Epithelial cell of proximal tubule (primary cell): Measurements from ENCODE around the gene KRT80. TPM values are rescaled to one million over a fixed set of nuclear protein-coding genes. Genes with fewer than 3 reads are reported as not detected.
A peak's percentile ranks its signal among the peaks of the same experiment; 100 is the strongest.

ENCODE experiments used
- DNase-seq: peaks from one replicate; pipeline ENCODE4 v3.0.0-alpha.2; 2011; ENCODE audit warnings: low read depth
- H3K4me3 ChIP-seq: 2 replicates; pipeline ENCODE4 v1.5.1; 2011; ENCODE audit warnings: low read depth, mild to moderate bottlenecking, low read length
- total RNA-seq: library from RNA; depleted of rRNA; stranded (reverse); fragments of >200 nt; gene quantifications from 2 replicates; pipeline ENCODE4 v1.2.3, GENCODE V29; 2015
- TF ChIP-seq, protein P1 (sequence below): conservative IDR thresholded peaks from 2 replicates; pipeline ENCODE4 v1.5.1; 2012; ENCODE audit warnings: low read depth, mild to moderate bottlenecking, low read length

The KRT80 gene
- total RNA-seq, 1 donor from 2014 or later: 18.0 TPM

DNA sequence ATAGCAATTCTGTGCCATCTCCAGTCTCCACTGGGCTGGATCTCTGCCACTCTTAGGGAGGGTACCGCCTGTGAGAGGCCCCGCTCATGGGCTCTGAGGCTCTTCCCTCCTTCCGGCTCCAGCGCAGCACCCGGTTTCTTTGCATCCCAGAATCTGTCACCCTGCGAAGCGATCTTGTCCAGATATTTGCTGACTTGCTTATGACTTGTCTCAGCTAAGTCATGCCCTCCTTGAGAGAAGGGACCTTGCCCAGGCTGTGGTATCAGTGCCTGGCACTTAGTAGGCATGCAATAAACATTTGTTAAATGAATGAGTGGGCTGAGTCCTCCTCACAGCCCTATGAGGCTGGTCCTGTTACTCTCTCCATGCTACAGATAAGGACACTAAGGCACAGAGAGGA is 13.4 kb downstream of the KRT80 start:
- TF ChIP-seq, protein P1, sequence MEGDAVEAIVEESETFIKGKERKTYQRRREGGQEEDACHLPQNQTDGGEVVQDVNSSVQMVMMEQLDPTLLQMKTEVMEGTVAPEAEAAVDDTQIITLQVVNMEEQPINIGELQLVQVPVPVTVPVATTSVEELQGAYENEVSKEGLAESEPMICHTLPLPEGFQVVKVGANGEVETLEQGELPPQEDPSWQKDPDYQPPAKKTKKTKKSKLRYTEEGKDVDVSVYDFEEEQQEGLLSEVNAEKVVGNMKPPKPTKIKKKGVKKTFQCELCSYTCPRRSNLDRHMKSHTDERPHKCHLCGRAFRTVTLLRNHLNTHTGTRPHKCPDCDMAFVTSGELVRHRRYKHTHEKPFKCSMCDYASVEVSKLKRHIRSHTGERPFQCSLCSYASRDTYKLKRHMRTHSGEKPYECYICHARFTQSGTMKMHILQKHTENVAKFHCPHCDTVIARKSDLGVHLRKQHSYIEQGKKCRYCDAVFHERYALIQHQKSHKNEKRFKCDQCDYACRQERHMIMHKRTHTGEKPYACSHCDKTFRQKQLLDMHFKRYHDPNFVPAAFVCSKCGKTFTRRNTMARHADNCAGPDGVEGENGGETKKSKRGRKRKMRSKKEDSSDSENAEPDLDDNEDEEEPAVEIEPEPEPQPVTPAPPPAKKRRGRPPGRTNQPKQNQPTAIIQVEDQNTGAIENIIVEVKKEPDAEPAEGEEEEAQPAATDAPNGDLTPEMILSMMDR: no peak
- H3K4me3 ChIP-seq: no peak overlapping the region
- DNase-seq: no peak

DNA sequence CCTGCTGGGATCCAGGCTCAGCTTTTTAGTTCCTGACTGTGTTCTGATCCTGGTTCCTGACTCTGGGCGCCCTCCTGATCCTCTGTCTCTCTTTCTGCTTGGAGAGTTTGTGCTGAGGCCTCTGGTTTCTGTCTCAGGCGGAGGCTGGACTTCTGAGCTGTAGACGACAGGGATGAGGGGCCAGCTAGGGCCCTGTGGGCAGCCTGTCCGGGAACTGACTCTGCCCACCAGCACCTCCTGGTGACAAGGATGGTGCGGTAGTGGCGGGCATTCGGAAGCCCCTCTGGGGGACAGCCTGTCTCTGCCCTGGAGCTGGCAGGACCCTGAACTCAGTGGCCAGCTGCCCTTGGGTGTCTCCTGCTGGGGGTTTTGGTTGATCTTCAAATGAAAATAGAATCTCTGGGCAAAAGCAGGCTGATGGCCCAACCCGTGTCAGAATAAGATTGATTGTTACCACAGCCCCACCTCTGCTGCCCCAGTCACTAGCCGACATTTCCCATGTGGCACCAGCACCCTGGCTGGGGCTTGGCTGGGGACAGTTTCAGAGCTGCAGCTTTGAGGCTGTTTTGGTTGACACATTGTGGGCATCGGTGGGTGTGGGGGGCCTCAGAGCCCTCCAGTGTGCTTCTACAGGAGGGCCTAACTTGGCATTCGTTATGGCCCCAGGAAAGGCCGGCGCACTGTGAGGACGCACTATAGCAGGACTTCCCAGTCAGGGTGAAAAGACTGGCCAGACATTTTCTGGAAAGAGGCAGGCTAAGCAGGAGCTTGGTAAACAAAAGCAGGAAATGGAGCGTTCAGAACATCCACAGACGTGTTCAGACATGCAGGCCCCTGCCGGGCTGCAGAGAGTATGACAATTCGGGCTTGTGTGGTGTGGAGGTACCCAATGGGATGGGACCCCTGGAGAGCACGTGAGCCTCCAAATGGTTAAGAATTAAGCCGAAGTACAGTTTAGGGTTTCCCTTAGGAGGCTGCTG is 16.2 kb downstream of the KRT80 start:
- H3K4me3 ChIP-seq: no peak overlapping the region
- TF ChIP-seq, protein P1: no peak
- no peak for DNase-seq

DNA sequence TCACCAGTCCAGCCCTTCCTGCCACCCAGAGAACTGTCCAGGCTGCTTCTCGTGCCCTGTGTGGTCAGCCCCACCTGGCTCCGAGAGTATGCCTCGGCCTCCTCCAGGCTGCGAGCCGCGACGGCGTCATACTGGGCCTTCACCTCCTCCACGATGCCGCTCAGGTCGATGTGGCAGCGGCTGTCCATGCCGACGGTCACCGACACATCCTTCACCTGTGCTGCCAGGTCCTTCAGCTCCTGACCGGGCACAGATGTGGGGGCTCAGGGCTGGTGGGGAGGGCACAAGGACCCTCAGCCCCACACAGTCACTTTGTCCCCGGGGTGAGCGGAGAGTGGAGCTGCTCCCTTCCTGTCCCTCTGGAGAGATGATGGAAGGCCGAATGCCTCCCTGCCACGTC is 18.3 kb downstream of the KRT80 start:
- no peak for DNase-seq
- H3K4me3 ChIP-seq: no peak overlapping the region
- TF ChIP-seq, protein P1: no peak

DNA sequence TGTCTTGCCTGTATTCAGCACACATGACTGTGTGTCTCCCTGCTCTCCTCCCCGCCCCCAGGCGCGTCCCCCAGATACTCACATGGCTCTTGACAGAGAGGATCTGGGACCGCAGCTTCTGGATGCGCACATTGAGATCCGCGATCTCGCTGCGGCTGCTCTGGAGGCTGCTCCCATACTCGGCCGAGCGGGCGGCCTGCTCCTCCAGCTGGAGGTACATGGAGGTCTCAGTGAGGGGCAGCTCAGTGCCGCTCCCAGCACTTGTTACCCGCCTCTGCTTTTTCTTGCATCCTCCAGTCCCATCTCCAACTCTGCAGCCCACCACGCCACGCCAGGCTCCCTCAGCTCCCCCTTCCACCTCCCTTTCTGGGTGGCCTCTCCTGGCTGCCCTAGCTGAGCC is 18.9 kb downstream of the KRT80 start:
- TF ChIP-seq, protein P1: no peak
- DNase-seq: no peak
- no peak overlapping the region for H3K4me3 ChIP-seq

DNA sequence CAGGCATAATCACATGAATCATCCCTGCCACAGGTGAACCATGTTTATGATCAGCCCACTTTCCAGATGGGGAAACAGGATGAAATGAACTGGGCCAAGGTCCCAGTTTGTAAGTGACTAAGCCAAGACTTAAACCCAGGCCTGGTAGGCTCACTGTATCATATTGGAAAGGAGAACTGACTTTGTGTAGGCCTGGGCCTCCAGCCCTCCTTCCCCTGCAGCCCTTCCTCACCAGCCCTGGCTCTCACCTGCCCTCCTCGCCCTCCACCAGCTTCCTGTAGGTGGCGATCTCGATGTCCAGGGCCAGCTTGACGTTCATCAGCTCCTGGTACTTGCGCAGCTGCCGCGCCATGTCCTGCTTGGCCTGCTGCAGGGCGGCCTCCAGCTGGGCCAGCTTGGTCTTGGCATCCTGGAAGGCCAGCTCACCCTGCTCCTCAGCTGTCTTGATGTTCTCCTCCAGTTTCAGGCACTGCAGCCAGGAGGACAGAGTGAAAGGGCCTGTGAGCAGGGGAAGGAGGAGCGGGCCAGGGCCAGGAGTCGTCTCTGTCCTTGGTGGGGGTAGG is 19.8 kb downstream of the KRT80 start:
- no peak overlapping the region for H3K4me3 ChIP-seq
- TF ChIP-seq, protein P1: peak; percentile 60
- no peak for DNase-seq

DNA sequence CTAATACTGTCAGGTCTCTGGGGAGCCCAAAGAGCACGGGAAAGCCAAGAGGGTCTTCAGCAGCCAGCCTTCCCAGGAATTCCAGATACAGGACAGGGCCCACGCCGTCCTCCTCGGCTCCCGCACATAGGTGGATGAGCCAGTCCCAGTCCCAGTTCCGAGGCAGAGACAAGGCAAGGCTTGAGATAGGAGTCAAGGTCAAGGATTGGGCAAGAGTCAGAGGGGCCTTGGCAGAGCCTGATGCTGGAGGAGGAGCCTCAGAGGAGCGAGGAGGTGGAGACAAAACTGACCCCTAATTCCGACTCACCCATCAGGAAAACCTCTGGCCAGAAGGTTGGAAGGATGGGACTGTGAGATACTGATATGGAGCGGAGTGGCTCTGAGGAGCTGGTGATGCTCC is 21.0 kb downstream of the KRT80 start:
- no peak for DNase-seq
- no peak overlapping the region for H3K4me3 ChIP-seq
- TF ChIP-seq, protein P1: no peak
